ENCODE results near the gene NEDD4L.
A peak's percentile ranks its signal among the peaks of the same experiment; 100 is the strongest.

NEDD4L gene

DNA sequence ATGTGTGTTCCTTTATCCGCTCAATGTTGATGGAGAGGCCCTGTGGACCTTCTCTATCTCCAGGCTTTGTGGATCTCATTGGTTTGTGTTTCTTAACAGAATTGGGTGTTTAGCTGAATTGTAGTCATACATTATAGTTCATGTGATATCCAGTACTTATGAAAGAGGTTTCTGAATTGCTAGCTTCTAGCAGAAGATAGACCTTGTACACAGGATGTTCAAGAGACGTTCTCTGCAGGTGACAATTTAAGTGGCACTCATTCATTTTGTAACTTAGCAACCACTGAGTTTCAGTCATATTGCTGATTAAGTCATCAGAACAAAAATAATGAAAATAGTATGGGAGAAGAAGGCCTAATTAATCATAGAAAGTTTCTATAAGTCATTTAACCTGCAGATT is 305.6 kb downstream of the NEDD4L start:
- Histone ChIP-seq H3K4me3 (ENCODE audit: low read depth, low read length) (no peak overlapping the region), H3K9me3 (ENCODE audit: control insufficient read depth, insufficient read depth, low read depth, low read length) (no peaks in the 10 kb centered on the region), H3K4me1 (ENCODE audit: control insufficient read depth, insufficient read depth, low read length) (no peaks in the 10 kb centered on the region), H3K27ac (ENCODE audit: extremely low read depth, low read depth, low read length) (no peak overlapping the region), H3K36me3 (ENCODE audit: control insufficient read depth in 2 of 2, insufficient read depth in 1 of 2, low read length in 2 of 2) (peaks cover 3 to 37% of the 10 kb centered on the region in 2 experiments; a peak in 2 of 3 replicates)
- CTCF ChIA-PET = no interaction called here
- POLR2A ChIA-PET = no interaction called here
- no peak for TF ChIP-seq MYNN (tag by site-specific recombination; IDR thresholded peaks at IDR 0.05; ENCODE audit: borderline replicate concordance)
- no peak for TF ChIP-seq ZNF558 (tag by site-specific recombination; IDR thresholded peaks at IDR 0.05)
- TF ChIP-seq, protein P1, sequence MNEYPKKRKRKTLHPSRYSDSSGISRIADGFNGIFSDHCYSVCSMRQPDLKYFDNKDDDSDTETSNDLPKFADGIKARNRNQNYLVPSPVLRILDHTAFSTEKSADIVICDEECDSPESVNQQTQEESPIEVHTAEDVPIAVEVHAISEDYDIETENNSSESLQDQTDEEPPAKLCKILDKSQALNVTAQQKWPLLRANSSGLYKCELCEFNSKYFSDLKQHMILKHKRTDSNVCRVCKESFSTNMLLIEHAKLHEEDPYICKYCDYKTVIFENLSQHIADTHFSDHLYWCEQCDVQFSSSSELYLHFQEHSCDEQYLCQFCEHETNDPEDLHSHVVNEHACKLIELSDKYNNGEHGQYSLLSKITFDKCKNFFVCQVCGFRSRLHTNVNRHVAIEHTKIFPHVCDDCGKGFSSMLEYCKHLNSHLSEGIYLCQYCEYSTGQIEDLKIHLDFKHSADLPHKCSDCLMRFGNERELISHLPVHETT (tag by site-specific recombination; IDR thresholded peaks at IDR 0.05) = no peak
- TF ChIP-seq ZNF10 (tag by site-specific recombination; IDR thresholded peaks at IDR 0.05) = no peak
- TF ChIP-seq ZXDB (tag by site-specific recombination; IDR thresholded peaks at IDR 0.05) = no peak
- no peak for TF ChIP-seq ZNF513 (tag by site-specific recombination; IDR thresholded peaks at IDR 0.05)
- TF ChIP-seq KLF17 (tag by site-specific recombination; IDR thresholded peaks at IDR 0.05) = no peak
- no peak for TF ChIP-seq ZNF600 (tag by site-specific recombination; IDR thresholded peaks at IDR 0.05)
- no peak for TF ChIP-seq MZF1 (tag by site-specific recombination; IDR thresholded peaks at IDR 0.05; ENCODE audit: borderline replicate concordance)
- no peak for TF ChIP-seq ZIC2 (tag by site-specific recombination; IDR thresholded peaks at IDR 0.05)

GRCh38 chr18:58350526-58350925 is 306.5 kb downstream of the NEDD4L start:
- Histone ChIP-seq H3K9me3 (ENCODE audit: control insufficient read depth, insufficient read depth, low read depth, low read length) (no peaks in the 10 kb centered on the region), H3K27ac (ENCODE audit: extremely low read depth, low read depth, low read length) (no peak overlapping the region), H3K36me3 (ENCODE audit: control insufficient read depth in 2 of 2, insufficient read depth in 1 of 2, low read length in 2 of 2) (peaks cover 3 to 37% of the 10 kb centered on the region in 2 experiments; a peak in 2 of 3 replicates), H3K4me1 (ENCODE audit: control insufficient read depth, insufficient read depth, low read length) (no peaks in the 10 kb centered on the region), H3K4me3 (ENCODE audit: low read depth, low read length) (no peak overlapping the region)
- TF ChIP-seq ZNF692 (tag by site-specific recombination; IDR thresholded peaks at IDR 0.05) (no peak), FEZF1 (tag by site-specific recombination; IDR thresholded peaks at IDR 0.05) (no peak), OSR2 (tag by site-specific recombination; IDR thresholded peaks at IDR 0.05) (no peak)
- ChIA-PET CTCF (interaction anchor here (0.5 kb wide), 1 partner anchor 142 kb away, joined by 3 read pairs; no protein-coding TSS in a partner anchor), POLR2A (no interaction called here)

DNA sequence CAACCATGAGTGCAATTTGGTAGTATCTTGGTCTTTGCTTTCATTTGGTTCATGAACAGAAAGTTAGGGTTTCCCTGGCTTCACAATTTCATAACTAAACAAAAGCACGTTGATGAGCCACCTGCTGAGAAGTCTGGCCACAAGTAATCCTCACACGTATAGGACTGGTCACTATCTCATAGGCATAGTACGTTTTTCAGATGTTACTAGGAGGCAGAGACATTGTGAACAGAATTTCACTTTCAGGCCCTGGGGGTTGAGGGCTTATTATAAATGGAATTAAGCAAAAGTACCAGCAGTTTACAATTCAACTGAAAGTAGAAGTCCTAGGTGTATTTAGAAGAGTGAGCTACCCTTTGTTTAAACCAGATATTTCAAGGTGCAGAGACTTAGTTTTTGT is 307.8 kb downstream of the NEDD4L start:
- ChIA-PET POLR2A (no interaction called here), CTCF (no interaction called here)
- H3K4me1 ChIP-seq (ENCODE audit: control insufficient read depth, insufficient read depth, low read length) = no peaks in the 10 kb centered on the region
- no peaks in the 10 kb centered on the region for H3K9me3 ChIP-seq (ENCODE audit: control insufficient read depth, insufficient read depth, low read depth, low read length)
- no peak overlapping the region for H3K4me3 ChIP-seq (ENCODE audit: low read depth, low read length)
- peaks cover 8 to 39% of the 10 kb centered on the region in 2 experiments; a peak in 2 of 3 replicates for H3K36me3 ChIP-seq (ENCODE audit: control insufficient read depth in 2 of 2, insufficient read depth in 1 of 2, low read length in 2 of 2)
- H3K27ac ChIP-seq (ENCODE audit: extremely low read depth, low read depth, low read length) = no peak overlapping the region
- 0 out of 2 replicates have a peak, but pooled peaks have one; percentile 40 for TF ChIP-seq PRDM1 (tag by site-specific recombination; IDR thresholded peaks at IDR 0.05)
- no peak for TF ChIP-seq GFI1B (tag by site-specific recombination; IDR thresholded peaks at IDR 0.05)
